EH (cell line): ENCODE results near the gene BROX.

Experiments
- DNase-seq: peaks from one replicate; pipeline ENCODE4 v3.0.0-alpha.2; 2015; ENCODE audit warnings: low read depth

Gene BROX

GRCh38 chr1:222777977-222778376, 65.6 kb downstream of the BROX start:
- DNase-seq = peak; percentile 9

GRCh38 chr1:222781251-222781650, 68.9 kb downstream of the BROX start:
- DNase-seq = no peak

GRCh38 chr1:222783051-222783450, 70.7 kb downstream of the BROX start:
- DNase-seq = no peak

GRCh38 chr1:222784371-222784770, 72.0 kb downstream of the BROX start:
- no peak for DNase-seq
